GM12878 (cell line): ENCODE results near the gene RPRD1B. TPM values are rescaled to one million over a fixed set of nuclear protein-coding genes. Genes with fewer than 3 reads are reported as not detected.

Experiments used
- ATF7 ChIP-seq: fragments of 450-650 bp; IDR thresholded peaks from 2 replicates; pipeline ENCODE4 v1.6.1; 2016; ENCODE audit warnings: low read depth, mild to moderate bottlenecking
- BRCA1 ChIP-seq: IDR thresholded peaks from 2 replicates; pipeline ENCODE4 v1.6.1; 2011; ENCODE audit warnings: low read depth, low read length, improper control_type of control experiment
- CHD1 ChIP-seq: IDR thresholded peaks from 2 replicates; pipeline ENCODE4 v1.6.1; 2012; ENCODE audit warnings: low read depth, low read length, improper control_type of control experiment
- CHD2 ChIP-seq: IDR thresholded peaks from 2 replicates; pipeline ENCODE4 v1.6.1; 2011; ENCODE audit warnings: low read depth, low read length, improper control_type of control experiment, borderline replicate concordance
- CTCF ChIP-seq, 3 experiments: IDR thresholded peaks in 2 of 3; conservative IDR thresholded peaks in 1 of 3; 2 replicates each; pipeline ENCODE4 v1.5.1; 2011; ENCODE audit warnings: low read depth in 3 of 3, low read length in 3 of 3, mild to moderate bottlenecking in 3 of 3, control low read depth in 2 of 3, moderate library complexity in 2 of 3, inconsistent platforms in 1 of 3, mixed read lengths in 1 of 3; ENCODE audit not compliant: control insufficient read depth in 2 of 3, insufficient read depth in 1 of 3; ENCODE audit errors: extremely low read depth in 1 of 3
- EED ChIP-seq: sonication (generic); IDR thresholded peaks from 2 replicates; pipeline ENCODE4 v1.6.1; 2016; ENCODE audit warnings: antibody characterized with exemption, low read depth
- EGR1 ChIP-seq, 2 experiments: IDR thresholded peaks; 1 replicate in 1 of 2; 2 replicates in 1 of 2; pipeline ENCODE4 v1.6.1; 2011 to 2012; ENCODE audit warnings: low read depth in 2 of 2, low read length in 2 of 2, borderline replicate concordance in 1 of 2, mild to moderate bottlenecking in 1 of 2, moderate library complexity in 1 of 2
- HDGF ChIP-seq: fragments of 450-650 bp; IDR thresholded peaks from 2 replicates; pipeline ENCODE4 v1.6.1; 2016; ENCODE audit warnings: antibody characterized with exemption
- MXI1 ChIP-seq: fragments of 150-350 bp; IDR thresholded peaks from 2 replicates; pipeline ENCODE4 v1.6.1; 2011; ENCODE audit warnings: low read depth, mild to moderate bottlenecking, inconsistent platforms, low read length, improper control_type of control experiment
- MYB ChIP-seq: fragments of 150-350 bp; IDR thresholded peaks from 2 replicates; pipeline ENCODE4 v1.6.1; 2014; ENCODE audit warnings: mild to moderate bottlenecking, low read depth, low read length, borderline replicate concordance
- NR2C2 ChIP-seq: IDR thresholded peaks from 2 replicates; pipeline ENCODE4 v1.6.1; 2011; ENCODE audit warnings: borderline replicate concordance, low read depth; ENCODE audit not compliant: control insufficient read depth, insufficient read length
- PAX5 ChIP-seq: IDR thresholded peaks from 2 replicates; pipeline ENCODE4 v1.6.1; 2011; ENCODE audit warnings: low read depth, low read length, borderline replicate concordance
- SPI1 ChIP-seq: IDR thresholded peaks from 2 replicates; pipeline ENCODE4 v1.6.1; 2011; ENCODE audit warnings: low read depth, mild to moderate bottlenecking, low read length, moderate library complexity, borderline replicate concordance; ENCODE audit not compliant: insufficient read depth
- STAT3 ChIP-seq: IDR thresholded peaks from 2 replicates; pipeline ENCODE4 v1.6.1; 2011; ENCODE audit warnings: low read depth, low read length, improper control_type of control experiment
- SUZ12 ChIP-seq: fragments of 200-600 bp; sonication (generic); IDR thresholded peaks from one replicate; pipeline ENCODE4 v1.6.1; 2018; ENCODE audit warnings: antibody characterized with exemption, mild to moderate bottlenecking; ENCODE audit not compliant: unreplicated experiment
- YBX1 ChIP-seq: fragments of 450-650 bp; IDR thresholded peaks from 2 replicates; pipeline ENCODE4 v1.6.1; 2016; ENCODE audit warnings: antibody characterized with exemption
- YY1 ChIP-seq: IDR thresholded peaks from 2 replicates; pipeline ENCODE4 v1.6.1; 2011; ENCODE audit warnings: low read depth, mild to moderate bottlenecking, low read length
- ZBED1 ChIP-seq: IDR thresholded peaks from 2 replicates; pipeline ENCODE4 v1.6.1; 2016; ENCODE audit warnings: borderline replicate concordance
- ZBTB33 ChIP-seq: fragments of 450-650 bp; IDR thresholded peaks from 2 replicates; pipeline ENCODE4 v1.6.1; 2017; ENCODE audit warnings: mild to moderate bottlenecking
- polyA plus RNA-seq, 11 experiments: library from polyadenylated mRNA; depleted of rRNA in 4 of 11; unstranded in 6 of 11; stranded (reverse) in 5 of 11; fragments of >200 nt; fragmentation: Nextera tagmentation in 4 of 11; fragmentation: Illumina TruSeq in 1 of 11; extraction: Ambion mirVana in 4 of 11; extraction: Trizol in 1 of 11; gene quantifications; 1 replicate in 1 of 11; 2 replicates in 10 of 11; pipeline versions ENCODE4 v1.2.1 to v1.2.3, GENCODE V29; 2011 to 2016; ENCODE audit warnings: inconsistent platforms in 2 of 11, missing spikeins in 2 of 11, low read depth in 1 of 11
- total RNA-seq, 4 experiments: library from RNA; depleted of rRNA in 3 of 4; stranded (reverse); fragments of >200 nt in 3 of 4; fragmentation: Illumina TruSeq in 1 of 4; extraction: Trizol in 1 of 4; gene quantifications; 2 replicates each; pipeline versions ENCODE4 v1.2.1 to v1.2.3, GENCODE V29; 2013 to 2021
- TF ChIP-seq, protein P1 (sequence below): fragments of 450-650 bp; IDR thresholded peaks from 2 replicates; pipeline ENCODE4 v1.6.1; 2016; ENCODE audit warnings: mild to moderate bottlenecking, moderate library complexity, borderline replicate concordance
- TF ChIP-seq, protein P2 (sequence below): IDR thresholded peaks from 2 replicates; pipeline ENCODE4 v1.6.1; 2011; ENCODE audit warnings: borderline replicate concordance, low read depth, mild to moderate bottlenecking, moderate library complexity, low read length; ENCODE audit not compliant: insufficient read depth, poor library complexity, severe bottlenecking

RPRD1B gene
- total and polyA plus RNA-seq, 10 of the 15 experiments (the other 5 are each of a cell fraction or from before 2014, with no cell fraction given), result 5.2 to 40.2 (median 30.0) TPM

GRCh38 chr20:37990571-37991151 is 42.9 kb upstream of the RPRD1B start (continued):
- TF ChIP-seq SPI1 (peak; percentile 99), CHD2 (peak; percentile 87; the same call in 1 of the 2 replicates), EGR1 (IDR thresholded peaks at IDR 0.05; ENCODE audit: borderline replicate concordance in 1 of 2, low read depth in 2 of 2, low read length in 2 of 2) (peak in 1 of 2 experiments; percentile 63; a peak in 2 of 3 replicates), MXI1 (peak; percentile 89), ATF7 (peak; percentile 91), YY1 (peak; percentile 66), CHD1 (no peak), ZBTB33 (no peak), EED (peak; percentile 92), HDGF (peak; percentile 82), ZBED1 (peak; percentile 67; the same call in 1 of the 2 replicates), STAT3 (no peak), CTCF (IDR thresholded peaks at IDR 0.05 in 2 of 3, conservative IDR thresholded peaks at IDR 0.05 in 1 of 3; ENCODE audit: control insufficient read depth in 2 of 3, extremely low read depth in 1 of 3, insufficient read depth in 1 of 3, low read depth in 3 of 3, low read length in 3 of 3) (no peak), YBX1 (no peak), PAX5 (peak; percentile 96), SUZ12 (no peak), NR2C2 (no peak), BRCA1 (no peak), MYB (no peak)
- TF ChIP-seq, protein P1, sequence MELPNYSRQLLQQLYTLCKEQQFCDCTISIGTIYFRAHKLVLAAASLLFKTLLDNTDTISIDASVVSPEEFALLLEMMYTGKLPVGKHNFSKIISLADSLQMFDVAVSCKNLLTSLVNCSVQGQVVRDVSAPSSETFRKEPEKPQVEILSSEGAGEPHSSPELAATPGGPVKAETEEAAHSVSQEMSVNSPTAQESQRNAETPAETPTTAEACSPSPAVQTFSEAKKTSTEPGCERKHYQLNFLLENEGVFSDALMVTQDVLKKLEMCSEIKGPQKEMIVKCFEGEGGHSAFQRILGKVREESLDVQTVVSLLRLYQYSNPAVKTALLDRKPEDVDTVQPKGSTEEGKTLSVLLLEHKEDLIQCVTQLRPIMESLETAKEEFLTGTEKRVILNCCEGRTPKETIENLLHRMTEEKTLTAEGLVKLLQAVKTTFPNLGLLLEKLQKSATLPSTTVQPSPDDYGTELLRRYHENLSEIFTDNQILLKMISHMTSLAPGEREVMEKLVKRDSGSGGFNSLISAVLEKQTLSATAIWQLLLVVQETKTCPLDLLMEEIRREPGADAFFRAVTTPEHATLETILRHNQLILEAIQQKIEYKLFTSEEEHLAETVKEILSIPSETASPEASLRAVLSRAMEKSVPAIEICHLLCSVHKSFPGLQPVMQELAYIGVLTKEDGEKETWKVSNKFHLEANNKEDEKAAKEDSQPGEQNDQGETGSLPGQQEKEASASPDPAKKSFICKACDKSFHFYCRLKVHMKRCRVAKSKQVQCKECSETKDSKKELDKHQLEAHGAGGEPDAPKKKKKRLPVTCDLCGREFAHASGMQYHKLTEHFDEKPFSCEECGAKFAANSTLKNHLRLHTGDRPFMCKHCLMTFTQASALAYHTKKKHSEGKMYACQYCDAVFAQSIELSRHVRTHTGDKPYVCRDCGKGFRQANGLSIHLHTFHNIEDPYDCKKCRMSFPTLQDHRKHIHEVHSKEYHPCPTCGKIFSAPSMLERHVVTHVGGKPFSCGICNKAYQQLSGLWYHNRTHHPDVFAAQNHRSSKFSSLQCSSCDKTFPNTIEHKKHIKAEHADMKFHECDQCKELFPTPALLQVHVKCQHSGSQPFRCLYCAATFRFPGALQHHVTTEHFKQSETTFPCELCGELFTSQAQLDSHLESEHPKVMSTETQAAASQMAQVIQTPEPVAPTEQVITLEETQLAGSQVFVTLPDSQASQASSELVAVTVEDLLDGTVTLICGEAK, result no peak
- TF ChIP-seq, protein P2, sequence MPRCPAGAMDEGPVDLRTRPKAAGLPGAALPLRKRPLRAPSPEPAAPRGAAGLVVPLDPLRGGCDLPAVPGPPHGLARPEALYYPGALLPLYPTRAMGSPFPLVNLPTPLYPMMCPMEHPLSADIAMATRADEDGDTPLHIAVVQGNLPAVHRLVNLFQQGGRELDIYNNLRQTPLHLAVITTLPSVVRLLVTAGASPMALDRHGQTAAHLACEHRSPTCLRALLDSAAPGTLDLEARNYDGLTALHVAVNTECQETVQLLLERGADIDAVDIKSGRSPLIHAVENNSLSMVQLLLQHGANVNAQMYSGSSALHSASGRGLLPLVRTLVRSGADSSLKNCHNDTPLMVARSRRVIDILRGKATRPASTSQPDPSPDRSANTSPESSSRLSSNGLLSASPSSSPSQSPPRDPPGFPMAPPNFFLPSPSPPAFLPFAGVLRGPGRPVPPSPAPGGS, result peak; percentile 80
